LoVo (cell line): ENCODE measurements around the gene COL9A2.

Experiments used
- DNase-seq: peaks from one replicate; pipeline ENCODE4 v3.0.0-alpha.2; 2016; ENCODE audit warnings: low spot score

The COL9A2 gene

DNA sequence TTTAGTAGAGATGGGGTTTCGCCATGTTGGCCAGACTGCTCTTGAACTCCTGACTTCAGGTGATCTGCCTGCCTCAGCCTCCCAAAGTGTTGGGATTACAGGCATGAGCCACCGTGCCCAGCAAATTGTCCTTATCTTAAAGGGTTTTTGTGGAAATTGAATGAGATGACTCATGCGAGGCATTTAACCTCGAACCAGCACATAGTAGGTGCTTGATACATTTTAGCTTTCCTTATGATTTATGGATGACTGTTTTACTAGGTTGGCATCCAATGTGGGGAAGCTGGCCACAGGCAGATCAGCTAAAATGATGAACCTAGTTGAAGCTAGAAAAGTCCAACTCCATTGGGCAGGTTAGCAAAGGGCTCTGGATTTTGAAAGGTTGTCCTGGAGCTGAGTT lies 1.4 kb upstream of the COL9A2 start:
- DNase-seq, result no peak

- DNase-seq, result no peak
Measured at GRCh38 chr1:40317394-40318074, 448 bp upstream of the COL9A2 start.

GRCh38 chr1:40315795-40316594 lies 1.1 kb downstream of the COL9A2 start:
- no peak for DNase-seq

- peak; percentile 57 for DNase-seq
Measured at GRCh38 chr1:40315239-40315794, 1.8 kb downstream of the COL9A2 start.

GRCh38 chr1:40314721-40315238 lies 2.3 kb downstream of the COL9A2 start:
- DNase-seq, result no peak

- no peak for DNase-seq
Measured at GRCh38 chr1:40313958-40314720, 2.9 kb downstream of the COL9A2 start.

- DNase-seq, result no peak
Measured at GRCh38 chr1:40313329-40313957, 3.6 kb downstream of the COL9A2 start.

GRCh38 chr1:40312238-40313205 lies 4.6 kb downstream of the COL9A2 start:
- DNase-seq, result no peak

GRCh38 chr1:40311692-40312091 lies 5.4 kb downstream of the COL9A2 start:
- no peak for DNase-seq

DNA sequence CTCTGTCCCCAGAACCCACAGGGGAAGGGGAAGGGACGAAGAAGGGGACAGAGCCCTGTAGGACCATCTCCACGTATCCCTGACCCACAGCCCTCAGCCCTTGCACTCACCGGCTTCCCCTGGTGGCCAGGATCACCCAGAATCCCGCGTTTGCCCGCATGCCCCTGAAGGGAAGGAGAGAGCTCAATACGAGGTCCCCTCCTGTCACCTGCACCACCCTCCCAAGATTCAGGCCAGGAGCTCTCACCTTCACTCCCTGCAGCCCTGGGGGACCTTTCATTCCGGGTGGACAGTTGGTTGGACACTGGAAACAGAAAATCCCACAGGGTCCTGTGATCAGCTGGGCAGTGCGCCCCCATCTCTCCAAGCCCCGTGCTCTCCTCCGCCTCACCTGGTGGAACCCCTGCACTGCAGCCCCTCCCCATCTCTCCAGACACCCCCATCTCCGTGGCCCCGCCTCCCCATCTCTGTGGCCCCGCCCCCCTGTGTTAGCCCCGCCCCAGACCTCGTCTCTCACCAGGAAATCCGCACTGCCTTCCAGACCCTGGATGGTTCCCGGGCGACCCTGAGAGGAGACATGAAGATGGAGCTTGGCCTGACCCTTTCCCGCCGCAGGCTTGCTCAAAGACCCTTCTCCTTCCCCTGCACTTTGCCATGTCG lies 6.0 kb downstream of the COL9A2 start:
- DNase-seq, result no peak

- no peak for DNase-seq
Measured at GRCh38 chr1:40310129-40310461, 7.0 kb downstream of the COL9A2 start.

DNA sequence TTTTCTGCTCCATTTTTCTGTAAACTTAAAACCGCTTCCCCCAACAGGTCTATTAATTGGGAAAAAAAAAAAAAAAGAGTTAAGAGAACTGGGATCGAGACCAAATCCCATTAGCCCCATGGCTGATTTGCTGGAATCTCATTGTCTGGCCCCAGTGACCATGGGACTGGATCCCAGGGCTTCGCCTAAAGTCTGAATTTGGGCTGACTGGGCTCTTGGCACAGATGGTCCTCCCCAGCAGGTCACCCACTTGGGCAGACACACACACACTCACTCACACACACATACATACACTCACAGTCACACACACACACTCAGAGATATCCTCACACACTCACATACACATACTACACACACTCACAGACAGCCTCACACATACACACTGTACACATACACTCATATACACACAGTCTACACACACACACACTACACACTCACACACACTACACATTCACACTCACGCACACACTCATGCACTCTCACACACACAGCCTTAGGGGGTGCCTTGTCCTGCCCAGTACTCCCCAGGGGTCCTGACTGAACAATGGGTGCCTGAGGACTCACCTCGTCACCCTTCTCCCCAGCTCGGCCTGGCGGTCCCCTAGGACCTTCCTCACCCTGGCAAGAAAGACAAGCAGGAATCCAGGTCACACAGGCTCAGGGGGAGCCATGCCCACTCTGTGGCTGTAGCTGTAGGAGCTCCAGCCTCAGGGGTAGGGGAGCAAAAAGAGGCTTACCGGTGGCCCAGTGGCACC lies 7.5 kb downstream of the COL9A2 start:
- no peak for DNase-seq

- no peak for DNase-seq
Measured at GRCh38 chr1:40308036-40308727, 8.9 kb downstream of the COL9A2 start.

- no peak for DNase-seq
Measured at GRCh38 chr1:40307186-40307585, 9.9 kb downstream of the COL9A2 start.

DNA sequence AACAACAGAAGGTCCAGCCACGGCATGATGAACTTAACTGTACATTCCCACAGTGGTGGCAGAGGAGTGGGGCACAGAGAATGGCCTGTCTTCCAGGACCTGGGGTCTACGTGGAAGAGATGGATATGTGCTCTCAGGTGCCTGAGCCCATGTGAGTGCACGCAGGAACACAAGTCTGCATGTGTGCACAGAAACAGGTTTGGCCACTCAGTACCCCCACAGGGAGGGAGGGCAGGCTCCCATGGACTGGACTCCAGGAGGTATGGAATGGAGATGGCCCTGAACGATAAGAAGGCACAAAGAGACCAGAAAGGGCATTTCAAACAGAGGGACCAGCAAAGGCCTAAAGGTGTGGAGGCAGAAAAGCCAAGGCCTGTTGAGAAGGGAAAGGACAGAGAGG lies 10.8 kb downstream of the COL9A2 start:
- no peak for DNase-seq

GRCh38 chr1:40305871-40306270 lies 11.2 kb downstream of the COL9A2 start:
- no peak for DNase-seq

DNA sequence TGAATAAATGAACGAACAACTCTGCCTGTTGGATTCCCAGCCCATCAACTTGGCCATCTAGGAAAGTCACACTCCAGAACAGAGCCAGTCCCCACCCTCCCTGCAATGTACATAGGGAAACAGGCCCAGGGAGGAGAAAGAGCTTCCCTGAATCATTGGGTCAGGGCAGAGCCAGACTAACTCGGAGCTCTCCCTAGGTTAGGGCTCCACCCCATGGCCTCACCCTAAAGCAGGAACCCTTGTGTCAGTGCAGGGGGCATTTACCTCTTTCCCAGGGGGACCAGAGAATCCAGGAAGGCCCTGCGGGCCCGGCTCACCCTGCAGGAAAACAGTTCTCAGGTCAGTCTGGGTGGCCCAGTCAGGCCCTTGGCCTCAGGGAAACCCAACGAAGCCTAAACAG lies 11.6 kb downstream of the COL9A2 start:
- DNase-seq, result no peak

DNA sequence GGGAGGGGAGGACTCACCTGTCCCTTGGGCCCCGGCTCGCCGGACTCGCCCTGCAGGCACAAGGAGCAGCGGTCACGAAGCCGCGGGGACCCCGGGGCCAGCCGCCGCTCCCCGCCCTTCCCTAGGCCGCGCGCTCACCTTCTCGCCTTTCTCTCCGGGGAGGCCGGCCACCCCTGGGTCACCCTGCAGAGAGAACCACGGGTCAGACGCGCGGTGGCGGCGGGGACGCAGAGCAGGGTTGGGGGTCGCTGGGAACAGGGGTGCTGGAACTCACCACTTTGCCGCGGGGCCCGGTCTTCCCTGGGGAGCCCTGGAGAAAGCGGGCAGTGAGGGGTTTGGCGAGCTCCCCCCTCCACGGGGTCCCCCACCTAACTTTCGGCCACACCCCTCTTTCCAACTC lies 13.3 kb downstream of the COL9A2 start:
- no peak for DNase-seq
